HEK293 (cell line): Measurements from ENCODE around the gene CEP44.

Experiments
- PRDM1 ChIP-seq: fragments of 450-650 bp; formaldehyde crosslinking; IDR thresholded peaks from 2 replicates; pipeline ENCODE4; 2016; ENCODE audit warnings: missing biosample characterization, missing genetic modification characterization
- SETDB1 ChIP-seq: IDR thresholded peaks from one replicate; pipeline ENCODE4 v1.6.1; 2017; ENCODE audit warnings: mild to moderate bottlenecking, low read length, moderate library complexity, mixed read lengths; ENCODE audit not compliant: insufficient read length
- YY1 ChIP-seq: fragments of 450-650 bp; formaldehyde crosslinking; IDR thresholded peaks from 2 replicates; pipeline ENCODE4 v1.5.1; 2018; ENCODE audit warnings: missing biosample characterization, missing genetic modification characterization
- TF ChIP-seq, protein P1 (sequence below): fragments of 450-650 bp; formaldehyde crosslinking; IDR thresholded peaks from 2 replicates; pipeline ENCODE4 v1.5.1; 2017; ENCODE audit warnings: missing biosample characterization, missing genetic modification characterization
- TF ChIP-seq, protein P2 (sequence below): fragments of 450-650 bp; formaldehyde crosslinking; IDR thresholded peaks from 2 replicates; pipeline ENCODE4 v1.5.1; 2016; ENCODE audit warnings: missing biosample characterization, missing genetic modification characterization
- TF ChIP-seq, protein P3 (sequence below): fragments of 450-650 bp; formaldehyde crosslinking; IDR thresholded peaks from 2 replicates; pipeline ENCODE4 v1.5.1; 2016; ENCODE audit warnings: missing biosample characterization, missing genetic modification characterization
- TF ChIP-seq, protein P4 (sequence below): fragments of 450-650 bp; formaldehyde crosslinking; IDR thresholded peaks from 2 replicates; pipeline ENCODE4 v1.5.1; 2016; ENCODE audit warnings: missing biosample characterization, missing genetic modification characterization

DNA sequence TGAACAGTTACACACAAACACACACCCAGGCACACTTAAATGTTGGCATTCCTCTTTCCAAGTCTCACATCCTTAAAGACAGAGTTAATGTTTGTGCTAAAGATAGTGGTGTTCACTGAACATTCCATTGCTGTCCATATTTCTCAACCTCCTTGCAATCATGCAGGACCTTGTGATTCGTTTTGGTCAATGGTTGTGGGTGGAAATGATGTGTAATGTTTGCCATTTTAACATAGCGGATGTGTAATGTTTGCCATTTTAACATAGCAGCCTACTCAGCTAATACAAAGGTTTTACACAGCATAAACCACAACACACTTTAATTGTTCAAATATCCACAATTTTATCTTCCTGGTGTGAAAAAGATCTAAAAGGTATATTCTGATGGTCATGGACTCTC, 93.9 kb downstream of the CEP44 start:
- TF ChIP-seq, protein P1, sequence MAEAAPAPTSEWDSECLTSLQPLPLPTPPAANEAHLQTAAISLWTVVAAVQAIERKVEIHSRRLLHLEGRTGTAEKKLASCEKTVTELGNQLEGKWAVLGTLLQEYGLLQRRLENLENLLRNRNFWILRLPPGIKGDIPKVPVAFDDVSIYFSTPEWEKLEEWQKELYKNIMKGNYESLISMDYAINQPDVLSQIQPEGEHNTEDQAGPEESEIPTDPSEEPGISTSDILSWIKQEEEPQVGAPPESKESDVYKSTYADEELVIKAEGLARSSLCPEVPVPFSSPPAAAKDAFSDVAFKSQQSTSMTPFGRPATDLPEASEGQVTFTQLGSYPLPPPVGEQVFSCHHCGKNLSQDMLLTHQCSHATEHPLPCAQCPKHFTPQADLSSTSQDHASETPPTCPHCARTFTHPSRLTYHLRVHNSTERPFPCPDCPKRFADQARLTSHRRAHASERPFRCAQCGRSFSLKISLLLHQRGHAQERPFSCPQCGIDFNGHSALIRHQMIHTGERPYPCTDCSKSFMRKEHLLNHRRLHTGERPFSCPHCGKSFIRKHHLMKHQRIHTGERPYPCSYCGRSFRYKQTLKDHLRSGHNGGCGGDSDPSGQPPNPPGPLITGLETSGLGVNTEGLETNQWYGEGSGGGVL (tag by site-specific recombination): no peak
- TF ChIP-seq, protein P2, sequence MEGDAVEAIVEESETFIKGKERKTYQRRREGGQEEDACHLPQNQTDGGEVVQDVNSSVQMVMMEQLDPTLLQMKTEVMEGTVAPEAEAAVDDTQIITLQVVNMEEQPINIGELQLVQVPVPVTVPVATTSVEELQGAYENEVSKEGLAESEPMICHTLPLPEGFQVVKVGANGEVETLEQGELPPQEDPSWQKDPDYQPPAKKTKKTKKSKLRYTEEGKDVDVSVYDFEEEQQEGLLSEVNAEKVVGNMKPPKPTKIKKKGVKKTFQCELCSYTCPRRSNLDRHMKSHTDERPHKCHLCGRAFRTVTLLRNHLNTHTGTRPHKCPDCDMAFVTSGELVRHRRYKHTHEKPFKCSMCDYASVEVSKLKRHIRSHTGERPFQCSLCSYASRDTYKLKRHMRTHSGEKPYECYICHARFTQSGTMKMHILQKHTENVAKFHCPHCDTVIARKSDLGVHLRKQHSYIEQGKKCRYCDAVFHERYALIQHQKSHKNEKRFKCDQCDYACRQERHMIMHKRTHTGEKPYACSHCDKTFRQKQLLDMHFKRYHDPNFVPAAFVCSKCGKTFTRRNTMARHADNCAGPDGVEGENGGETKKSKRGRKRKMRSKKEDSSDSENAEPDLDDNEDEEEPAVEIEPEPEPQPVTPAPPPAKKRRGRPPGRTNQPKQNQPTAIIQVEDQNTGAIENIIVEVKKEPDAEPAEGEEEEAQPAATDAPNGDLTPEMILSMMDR (tag by site-specific recombination): no peak
- no peak for TF ChIP-seq PRDM1 (tag by site-specific recombination)
- TF ChIP-seq YY1 (tag by site-specific recombination): no peak
- TF ChIP-seq, protein P3, sequence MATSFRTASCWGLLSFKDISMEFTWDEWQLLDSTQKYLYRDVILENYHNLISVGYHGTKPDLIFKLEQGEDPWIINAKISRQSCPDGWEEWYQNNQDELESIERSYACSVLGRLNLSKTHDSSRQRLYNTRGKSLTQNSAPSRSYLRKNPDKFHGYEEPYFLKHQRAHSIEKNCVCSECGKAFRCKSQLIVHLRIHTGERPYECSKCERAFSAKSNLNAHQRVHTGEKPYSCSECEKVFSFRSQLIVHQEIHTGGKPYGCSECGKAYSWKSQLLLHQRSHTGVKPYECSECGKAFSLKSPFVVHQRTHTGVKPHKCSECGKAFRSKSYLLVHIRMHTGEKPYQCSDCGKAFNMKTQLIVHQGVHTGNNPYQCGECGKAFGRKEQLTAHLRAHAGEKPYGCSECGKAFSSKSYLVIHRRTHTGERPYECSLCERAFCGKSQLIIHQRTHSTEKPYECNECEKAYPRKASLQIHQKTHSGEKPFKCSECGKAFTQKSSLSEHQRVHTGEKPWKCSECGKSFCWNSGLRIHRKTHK (tag by site-specific recombination): no peak
- no peak for TF ChIP-seq SETDB1
- TF ChIP-seq, protein P4, sequence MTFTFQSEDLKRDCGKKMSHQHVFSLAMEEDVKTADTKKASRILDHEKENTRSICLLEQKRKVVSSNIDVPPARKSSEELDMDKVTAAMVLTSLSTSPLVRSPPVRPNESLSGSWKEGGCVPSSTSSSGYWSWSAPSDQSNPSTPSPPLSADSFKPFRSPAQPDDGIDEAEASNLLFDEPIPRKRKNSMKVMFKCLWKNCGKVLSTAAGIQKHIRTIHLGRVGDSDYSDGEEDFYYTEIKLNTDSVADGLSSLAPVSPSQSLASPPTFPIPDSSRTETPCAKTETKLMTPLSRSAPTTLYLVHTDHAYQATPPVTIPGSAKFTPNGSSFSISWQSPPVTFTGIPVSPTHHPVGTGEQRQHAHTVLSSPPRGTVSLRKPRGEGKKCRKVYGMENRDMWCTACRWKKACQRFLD (tag by site-specific recombination): no peak
